Nucleus accumbens (tissue), 56 donors: ENCODE measurements around the gene AMZ1.
A peak's percentile ranks its signal among the peaks of the same experiment; 100 is the strongest.
"Not testable (repeated sequence)": the region's sequence is repeated elsewhere in the genome, so short reads cannot be mapped to it uniquely, and the experiment has no call there.

Experiments
- DNase-seq, 56 donors: peaks; one replicate each; lab custom pipeline; 2025; lab: John Stamatoyannopoulos, UW

Gene AMZ1

DNA sequence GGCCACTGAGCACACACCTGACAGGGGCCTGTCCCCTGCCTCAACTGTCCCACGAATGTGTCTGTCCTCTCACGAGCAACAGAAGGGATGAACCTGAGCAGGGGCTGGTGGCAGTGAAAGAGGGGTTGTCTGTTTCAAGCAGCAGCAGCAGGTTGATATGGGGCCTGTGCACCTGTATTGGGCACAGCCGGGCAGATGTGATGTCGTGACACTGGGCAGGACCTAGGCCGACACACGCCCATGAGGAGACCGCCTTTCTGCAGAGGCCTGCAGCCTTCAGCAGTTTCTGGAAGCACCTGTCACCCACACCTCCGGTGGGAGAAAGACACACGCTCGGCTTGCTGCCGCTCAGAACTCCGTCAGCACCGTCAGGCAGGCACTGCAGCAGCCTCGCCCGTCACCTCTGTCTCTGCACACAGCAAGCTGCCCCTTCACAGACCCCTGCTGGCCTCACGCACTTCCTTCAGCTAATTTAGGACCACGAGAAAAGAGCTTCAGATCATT is 48.5 kb downstream of the AMZ1 start:
- peak in 7 of 56 donors; percentile 23 to 45 (median 34) for DNase-seq

DNA sequence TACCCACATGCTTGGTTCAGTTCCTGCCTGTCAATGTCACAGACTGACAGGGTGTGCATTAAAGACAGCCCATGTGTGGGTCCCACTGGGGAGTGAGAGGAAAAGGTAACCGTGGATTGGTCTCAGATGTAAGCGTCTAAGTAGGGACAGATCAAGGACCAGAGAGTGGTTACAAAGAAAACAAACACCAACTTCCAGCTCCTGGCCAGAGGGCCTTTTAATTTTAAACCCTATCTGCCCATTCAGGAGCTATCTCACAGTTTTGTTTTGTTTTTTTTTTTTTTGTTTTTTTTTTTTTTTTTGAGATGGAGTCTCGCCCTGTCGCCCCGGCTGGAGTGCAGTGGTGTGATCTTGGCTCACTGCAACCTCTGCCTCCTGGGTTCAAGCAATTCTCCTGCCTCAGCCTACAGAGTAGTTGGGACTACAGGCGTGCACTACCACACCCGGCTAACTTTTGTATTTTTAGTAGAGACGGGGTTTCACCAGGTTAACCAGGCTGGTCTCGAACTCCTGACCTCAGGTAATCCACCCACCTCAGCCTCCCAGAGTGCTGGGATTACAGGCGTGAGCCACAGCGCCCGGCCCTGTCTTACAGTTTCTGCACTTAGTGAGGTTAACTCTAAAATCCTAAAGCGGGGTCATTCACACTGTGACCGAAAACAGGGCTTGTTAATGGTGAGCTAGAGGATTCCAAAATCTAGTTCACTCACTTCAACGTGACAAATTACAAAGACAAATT is 49.2 kb downstream of the AMZ1 start:
- DNase-seq: not testable (repeated sequence)

DNA sequence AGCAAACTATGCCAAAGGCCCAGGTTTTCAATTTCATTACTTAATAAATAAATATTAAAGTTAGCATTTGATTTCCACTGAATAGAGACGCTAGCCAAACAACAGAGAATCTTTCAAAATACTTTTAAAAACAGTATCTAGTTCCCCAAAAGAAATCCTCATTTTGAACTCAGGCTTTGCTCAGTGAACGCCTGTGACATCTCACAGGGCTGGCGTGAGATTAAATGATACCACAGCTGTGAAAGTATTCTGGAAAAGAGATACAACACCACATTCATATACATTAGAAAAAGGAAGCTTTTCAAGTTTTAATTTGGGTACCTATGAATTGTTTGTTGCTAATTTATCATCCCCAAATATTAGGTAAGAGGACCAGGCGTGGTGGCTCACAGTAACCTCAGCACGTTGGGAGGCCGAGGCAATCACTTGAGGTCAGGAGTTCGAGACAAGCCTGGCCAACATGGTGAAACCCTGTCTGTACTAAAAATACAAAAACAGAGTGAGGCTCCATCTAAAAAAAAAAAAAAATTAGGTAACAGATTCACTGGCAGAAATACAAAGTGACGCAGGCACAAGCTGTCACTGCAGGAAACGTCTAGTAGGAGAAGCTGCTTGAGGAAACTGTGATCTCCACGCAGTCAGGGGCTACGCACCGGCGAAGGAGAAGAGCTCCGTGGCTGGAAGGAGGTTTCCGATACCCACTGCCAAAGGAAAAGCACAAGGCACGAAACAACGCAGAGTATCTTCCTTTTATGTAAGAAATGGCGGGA is 50.0 kb downstream of the AMZ1 start:
- peak in 5 of 56 donors; percentile 30 to 39 (median 34) for DNase-seq

DNA sequence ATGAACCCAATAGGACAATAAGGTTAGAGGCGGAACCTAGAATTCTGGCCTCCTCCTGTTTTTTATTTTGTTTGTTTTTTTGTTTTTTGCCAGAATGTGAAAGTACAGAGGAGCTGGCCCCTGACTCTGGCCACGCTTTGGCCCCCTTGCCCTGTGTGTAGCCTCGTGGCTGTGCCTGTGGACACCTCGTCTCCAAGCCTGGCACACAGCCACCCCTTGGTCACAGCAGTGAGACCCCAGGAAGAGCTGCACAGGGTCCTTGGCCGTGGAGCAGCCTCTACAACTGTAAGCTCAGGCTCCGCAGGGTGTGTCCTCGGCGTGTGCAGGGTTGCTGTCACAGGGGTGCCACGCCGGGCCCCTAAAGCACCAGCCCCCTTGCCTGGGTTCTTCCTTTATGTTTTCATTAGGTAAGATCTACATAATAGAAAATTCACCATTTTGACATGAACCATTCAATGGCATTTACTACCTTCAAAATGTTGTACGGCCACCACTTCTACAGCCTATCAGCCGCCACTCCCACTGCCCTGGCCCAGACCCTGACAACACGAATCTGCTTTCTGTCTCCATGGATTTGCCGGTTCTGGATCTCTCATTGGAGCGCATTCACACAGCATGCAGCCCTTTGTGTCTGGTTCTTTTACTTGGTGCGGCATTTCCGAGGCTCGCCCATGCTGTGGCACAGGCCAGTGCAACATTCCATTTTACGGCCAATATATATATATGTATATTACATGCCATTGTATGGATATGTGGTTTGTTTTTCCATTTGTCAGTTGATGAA is 51.0 kb downstream of the AMZ1 start:
- no peak for DNase-seq

DNA sequence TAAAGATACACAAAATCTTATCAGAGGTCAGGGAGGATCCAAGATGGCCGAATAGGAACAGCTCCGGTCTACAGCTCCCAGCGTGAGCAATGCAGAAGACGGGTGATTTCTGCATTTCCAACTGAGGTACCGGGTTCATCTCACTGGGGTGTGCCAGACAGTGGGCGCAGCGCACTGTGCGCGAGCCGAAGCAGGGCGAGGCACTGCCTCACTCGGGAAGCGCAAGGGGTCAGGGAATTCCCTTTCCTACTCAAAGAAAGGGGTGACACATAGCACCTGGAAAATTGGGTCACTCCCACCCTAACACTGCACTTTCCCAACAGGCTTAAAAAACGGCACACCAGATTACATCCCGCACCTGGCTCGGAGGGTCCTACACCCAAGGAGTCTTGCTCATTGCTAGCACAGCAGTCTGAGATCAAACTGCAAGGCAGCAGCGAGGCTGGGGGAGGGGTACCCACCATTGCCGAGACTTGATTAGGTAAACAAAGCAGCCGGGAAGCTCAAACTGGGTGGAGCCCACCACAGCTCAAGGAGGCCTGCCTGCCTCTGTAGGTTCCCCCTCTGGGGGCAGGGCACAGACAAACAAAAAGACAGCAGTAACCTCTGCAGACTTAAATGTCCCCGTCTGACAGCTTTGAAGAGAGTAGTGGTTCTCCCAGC is 55.7 kb downstream of the AMZ1 start:
- not testable (repeated sequence) for DNase-seq

DNA sequence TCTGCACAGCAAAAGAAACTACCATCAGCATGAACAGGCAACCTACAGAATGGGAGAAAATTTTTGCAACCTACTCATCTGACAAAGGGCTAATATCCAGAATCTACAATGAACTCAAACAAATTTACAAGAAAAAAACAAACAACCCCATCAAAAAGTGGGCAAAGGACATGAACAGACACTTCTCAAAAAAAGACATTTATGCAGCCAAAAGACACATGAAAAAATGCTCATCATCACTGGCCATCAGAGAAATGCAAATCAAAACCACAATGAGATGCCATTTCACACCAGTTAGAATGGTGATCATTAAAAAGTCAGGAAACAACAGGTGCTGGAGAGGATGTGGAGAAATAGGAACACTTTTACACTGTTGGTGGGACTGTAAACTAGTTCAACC is 60.7 kb downstream of the AMZ1 start:
- DNase-seq: not testable (repeated sequence)

DNA sequence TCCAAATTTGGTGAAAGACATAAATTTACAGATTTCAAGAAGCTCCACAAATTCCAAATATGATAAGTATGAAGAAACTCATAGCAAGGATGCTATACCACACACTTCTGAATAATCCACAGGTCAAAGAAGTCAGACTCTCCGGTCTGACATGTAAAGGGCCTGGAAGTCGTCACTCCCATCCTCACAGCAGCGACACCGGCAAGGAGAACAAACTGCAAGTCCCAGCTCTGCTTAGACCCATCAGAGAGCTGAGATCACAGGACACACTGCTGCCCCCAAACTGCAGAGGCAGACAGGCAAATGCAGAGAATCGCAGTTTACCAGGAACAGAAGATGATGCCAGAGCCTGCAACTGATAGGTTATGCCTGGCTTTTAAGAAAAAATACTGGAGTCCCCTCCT is 62.0 kb downstream of the AMZ1 start:
- DNase-seq: no peak

DNA sequence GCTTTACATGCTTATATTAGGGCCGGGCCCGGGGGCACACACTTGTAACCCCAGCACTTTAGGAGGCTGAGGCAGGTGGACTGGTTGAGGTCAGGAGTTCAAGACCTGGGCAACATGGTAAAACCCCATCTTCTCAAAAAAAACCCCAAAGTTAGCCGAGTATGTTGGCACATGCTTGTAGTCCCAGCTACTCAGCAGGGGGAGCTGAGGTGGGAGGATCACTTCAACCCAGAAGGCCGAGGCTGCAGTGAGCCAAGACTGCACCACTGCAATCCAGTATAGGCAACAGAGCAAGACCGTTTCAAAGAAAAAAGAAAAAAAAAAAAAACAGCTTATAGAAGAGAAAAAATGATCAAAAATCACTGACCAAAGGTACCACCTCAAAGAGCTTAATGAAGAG is 63.1 kb downstream of the AMZ1 start:
- DNase-seq: no peak

DNA sequence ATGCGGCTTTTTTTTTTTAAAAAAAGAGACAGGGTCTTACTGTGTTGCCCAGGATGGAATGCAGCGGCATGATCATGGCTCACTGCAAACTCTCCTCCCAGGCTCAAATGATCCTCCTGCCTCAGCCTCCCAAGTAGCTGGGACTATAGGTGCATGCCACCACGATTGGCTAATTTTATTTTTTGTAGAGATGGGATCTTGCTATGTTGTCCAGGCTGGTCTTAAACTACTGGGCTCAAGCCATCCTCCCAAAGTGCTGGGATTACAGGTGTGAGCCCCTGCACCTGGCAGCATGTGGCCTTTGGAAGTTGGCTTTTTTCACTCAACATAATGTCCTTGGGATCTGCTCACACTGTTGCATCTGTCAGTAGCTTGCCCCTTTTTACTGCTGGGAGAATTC is 65.1 kb downstream of the AMZ1 start:
- no peak for DNase-seq

DNA sequence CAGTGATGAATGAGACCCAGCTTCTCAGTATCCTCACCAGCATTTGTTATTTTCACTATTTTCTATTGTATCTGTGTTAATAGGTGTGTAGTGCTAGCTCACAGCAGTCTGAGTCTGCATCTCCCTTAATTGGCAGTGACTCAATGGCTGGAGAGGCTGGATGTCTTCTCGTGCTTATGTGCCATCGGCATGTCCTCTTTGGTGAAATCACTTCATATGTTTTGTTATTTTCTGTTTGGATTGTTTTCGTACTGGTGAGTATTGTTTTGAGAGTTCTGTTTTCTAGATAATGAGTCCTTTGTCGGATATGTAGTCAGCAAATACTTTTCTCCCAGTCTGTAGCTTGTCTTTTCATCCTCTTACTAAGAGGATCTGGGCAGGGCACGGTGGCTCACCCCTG is 66.1 kb downstream of the AMZ1 start:
- peak in 2 of 56 donors; percentile 12 to 43 for DNase-seq

DNA sequence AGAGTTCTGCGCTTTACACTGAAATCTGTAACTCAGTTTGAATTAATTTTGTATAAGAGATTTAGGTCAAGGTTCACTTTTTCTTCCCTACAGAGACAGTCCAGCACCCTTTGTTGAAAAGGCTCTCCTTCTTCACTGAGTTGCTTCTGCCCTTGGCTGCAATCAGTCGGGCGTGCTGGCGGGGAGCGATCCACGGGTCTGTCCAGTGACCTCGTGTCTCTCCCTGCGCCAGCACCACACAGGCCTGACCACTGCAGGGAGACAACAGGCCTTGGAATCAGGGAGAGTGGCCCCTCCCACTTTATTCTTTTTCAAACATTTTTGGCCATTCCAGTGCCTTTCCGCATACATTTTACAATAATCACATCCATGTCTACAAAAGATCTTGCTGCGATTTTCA is 66.9 kb downstream of the AMZ1 start:
- DNase-seq: no peak

DNA sequence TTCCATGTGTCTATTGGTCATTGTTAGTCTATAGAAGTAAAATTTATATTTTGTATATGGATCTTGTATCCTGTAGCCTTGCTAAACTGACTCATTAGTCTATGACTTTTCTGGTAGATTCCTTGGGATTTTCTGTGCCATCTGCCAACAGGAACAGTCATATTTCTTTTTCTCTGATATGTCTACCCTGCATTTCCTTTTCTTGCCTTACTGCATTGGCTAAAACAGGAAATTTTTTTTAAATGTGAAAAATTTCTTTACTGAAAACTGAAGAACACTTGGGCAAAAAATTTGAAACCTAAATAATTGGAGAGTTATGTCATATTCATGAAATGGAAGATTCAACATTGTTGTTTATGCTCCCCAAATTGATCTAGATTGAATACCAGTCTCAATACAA is 67.5 kb downstream of the AMZ1 start:
- no peak for DNase-seq

DNA sequence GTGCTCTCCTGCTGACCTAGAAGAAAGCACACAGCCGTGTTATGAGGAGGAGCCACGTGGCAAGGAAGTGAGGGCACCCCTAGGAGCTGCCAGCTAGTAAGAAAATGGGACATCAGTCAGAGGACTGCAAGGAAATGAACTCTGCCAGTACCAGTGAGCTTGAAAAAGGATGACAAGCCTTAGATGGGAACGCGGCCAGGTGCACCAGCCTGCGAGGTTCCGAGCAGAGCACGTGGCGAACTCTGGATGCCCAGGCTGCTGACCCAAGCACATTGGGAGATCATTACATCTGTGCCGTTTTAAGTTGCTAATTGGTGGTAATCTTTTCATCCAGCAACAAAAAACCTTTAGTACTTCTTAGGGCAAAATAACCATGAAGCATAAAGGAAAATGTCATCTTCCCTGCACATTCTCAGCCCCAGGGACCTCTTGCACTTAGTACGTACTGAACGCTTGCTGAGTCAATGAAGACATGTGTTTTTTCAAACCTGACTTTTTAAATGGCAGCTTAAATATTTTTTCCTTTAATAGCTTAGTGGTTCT is 69.4 kb downstream of the AMZ1 start:
- peak in 34 of 56 donors; percentile 24 to 78 (median 47) for DNase-seq

DNA sequence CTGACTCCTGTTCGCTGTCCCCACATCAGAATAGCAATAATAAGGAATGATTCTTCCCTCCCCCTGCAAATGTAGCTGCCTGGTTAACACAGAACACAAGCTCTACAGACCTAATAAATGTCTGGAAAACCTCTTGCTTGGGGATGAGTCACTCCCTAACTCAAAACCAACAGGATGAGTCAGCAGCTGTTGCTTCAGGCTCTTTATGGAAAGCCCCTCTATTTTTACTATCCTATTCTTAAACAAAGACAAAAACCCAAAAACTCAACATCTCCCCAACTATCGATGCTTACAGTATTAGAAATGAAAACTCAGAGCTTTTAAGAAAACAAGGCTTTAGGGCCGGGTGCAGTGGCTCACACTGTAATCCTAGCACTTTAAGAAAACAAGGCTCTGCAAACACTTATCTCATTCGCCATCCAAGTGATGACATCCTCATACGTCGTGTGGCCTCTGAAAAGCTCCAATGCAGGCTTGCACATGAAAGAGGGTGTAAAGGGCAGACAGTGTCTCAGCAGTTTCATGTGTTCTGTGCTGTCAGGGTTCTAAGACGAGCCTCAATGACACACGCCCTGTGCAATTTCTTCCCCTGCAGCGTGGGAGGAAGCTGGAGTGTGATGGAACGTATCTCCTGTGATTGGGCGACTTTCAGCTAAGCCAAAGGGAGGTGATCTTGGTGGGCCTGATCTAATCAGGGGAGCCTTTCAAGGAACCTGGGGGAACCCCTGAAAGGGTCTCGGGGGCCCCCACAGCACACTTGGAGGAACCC is 70.1 kb downstream of the AMZ1 start:
- peak in 21 of 56 donors; percentile 21 to 67 (median 47) for DNase-seq

DNA sequence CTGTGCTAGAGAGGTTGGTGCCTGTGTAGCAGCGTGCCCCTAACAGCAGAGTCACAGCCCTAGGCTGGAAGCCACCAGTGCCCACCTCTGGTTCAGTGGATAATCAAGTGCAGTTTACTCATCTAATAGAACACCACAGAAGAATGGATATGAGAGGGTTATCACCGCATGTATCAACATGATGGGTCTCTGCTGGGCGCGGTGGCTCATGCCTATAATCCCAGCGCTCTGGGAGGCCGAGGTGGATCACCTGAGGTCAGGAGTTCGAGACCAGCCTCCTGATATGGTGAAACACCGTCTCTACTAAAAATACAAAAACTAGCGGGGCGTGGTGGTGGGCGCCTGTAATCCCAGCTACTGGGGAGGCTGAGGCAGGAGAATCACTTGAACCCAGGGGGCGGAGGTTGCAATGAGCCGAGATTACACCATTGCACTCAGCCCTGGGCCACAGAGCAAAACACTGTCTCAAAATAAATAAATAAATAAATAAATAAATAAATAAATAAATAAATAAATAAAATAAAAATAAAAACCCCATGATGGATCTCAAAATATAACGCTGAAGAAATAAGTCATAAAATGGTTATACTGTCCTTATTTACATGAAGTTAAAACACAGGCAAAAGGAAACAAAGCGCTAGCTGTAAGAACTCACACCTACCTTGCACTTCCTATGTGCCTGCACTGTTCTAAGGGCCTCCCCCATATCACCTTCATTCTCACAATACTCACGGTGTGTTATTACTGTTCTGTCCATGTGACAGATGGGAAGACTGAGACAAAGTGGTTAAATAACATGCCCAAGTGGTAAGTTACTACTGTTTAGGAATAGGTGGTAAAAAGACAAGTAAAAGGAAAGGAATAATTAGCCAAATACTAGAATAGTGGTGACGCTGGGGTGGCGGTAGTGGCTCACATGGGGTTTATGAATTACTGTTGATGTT is 70.9 kb downstream of the AMZ1 start:
- no peak for DNase-seq

DNA sequence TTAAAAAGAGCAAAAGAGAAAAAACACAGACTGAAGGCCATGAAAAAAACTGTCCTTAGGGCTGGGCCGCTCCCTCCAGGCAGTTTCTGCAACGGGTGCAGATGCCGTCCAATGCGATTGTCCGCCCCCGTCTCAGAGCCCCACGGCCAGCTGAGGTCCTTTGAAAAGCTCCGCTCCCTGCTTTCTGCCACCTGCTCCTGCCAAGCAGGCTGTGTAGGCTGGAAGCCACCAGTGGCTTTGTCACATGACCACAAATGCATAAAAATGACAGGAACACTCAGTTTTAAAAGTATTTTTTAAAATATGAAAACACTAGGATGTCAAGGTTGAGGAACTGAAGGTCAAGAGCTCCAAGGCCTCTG is 71.7 kb downstream of the AMZ1 start:
- peak in 20 of 56 donors; percentile 25 to 68 (median 52) for DNase-seq

DNA sequence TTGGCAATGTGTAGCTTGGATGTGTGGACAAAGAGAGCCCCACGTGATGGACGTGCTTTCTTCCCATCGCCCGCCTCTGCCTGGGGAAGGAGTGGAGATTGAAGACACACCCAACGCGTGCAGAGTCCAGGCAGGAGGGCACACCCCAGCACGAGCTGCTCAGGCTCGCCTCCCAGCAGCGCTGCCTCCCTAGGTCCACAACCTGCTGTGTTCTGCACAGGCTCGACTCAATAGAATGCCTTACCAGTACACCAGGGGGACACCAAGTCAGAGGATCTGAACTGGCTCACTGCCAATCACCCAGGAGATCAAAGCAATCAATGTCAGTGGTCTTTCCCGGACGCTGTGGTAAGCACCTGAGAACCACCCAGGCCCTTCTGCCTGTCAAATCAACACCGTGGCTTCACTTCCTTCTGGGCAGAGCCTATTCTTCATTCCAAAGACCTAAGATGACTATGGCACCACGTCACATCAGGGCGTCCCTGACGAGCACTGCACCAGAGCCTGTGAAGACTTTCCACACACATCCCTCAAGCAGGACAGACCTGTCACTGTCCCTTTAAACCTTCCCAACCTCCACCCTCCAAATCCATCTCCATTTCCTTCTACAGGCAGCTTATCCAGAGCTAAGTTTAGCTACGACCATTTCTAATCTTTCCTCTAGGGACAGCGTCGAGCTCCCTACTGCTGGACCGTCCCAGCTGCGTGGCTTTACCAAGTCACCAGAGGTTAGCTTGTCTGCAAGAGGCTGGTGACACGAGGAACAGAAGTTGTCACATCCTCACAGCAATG is 72.3 kb downstream of the AMZ1 start:
- peak in 11 of 56 donors; percentile 32 to 66 (median 45) for DNase-seq
